IMR-90 (cell line): ENCODE results near the gene C19orf25.

Experiments used
- BHLHE40 ChIP-seq: fragments of 150-350 bp; IDR thresholded peaks from 2 replicates; pipeline ENCODE4 v1.6.1; 2016; ENCODE audit warnings: mild to moderate bottlenecking, low read depth, low read length
- CEBPB ChIP-seq: IDR thresholded peaks from 2 replicates; pipeline ENCODE4 v1.6.1; 2012; ENCODE audit warnings: low read depth, low read length, improper control_type of control experiment
- CHD1 ChIP-seq: IDR thresholded peaks from 2 replicates; pipeline ENCODE4 v1.6.1; 2012; ENCODE audit warnings: low read depth, low read length, improper control_type of control experiment
- POLR2A ChIP-seq: IDR thresholded peaks from 2 replicates; pipeline ENCODE4 v1.6.1; 2012; ENCODE audit warnings: mild to moderate bottlenecking, low read depth, low read length
- RAD21 ChIP-seq: IDR thresholded peaks from 2 replicates; pipeline ENCODE4 v1.6.1; 2012; ENCODE audit warnings: low read length, improper control_type of control experiment
- RFX5 ChIP-seq: IDR thresholded peaks from 2 replicates; pipeline ENCODE4 v1.8.0; 2012; ENCODE audit warnings: low read depth, mild to moderate bottlenecking, low read length, moderate library complexity
- TF ChIP-seq, protein P1 (sequence below): conservative IDR thresholded peaks from 2 replicates; pipeline ENCODE4 v1.5.1; 2012; ENCODE audit warnings: mild to moderate bottlenecking, low read depth, low read length, improper control_type of control experiment

DNA sequence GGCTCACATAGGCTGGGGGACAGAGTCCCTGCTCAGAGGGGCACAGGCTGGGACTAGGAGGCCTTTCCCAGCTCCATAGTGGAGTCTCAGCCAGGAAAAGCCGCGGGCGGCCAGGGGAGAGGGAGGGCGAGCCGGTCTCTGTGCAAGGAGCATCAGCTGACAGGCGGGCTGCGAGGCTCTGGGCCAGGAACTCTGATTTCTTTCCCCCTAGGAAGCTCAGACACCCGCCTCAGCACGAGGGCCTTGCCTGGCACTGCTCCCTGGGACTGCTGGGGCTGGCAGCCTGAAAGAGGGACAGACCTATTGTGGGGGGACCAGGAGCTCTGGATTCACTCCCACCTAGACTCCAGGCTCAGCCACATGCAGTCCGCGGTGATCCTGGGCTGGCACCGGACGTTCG lies 42.6 kb upstream of the C19orf25 start:
- no peak for TF ChIP-seq BHLHE40
- TF ChIP-seq, protein P1, sequence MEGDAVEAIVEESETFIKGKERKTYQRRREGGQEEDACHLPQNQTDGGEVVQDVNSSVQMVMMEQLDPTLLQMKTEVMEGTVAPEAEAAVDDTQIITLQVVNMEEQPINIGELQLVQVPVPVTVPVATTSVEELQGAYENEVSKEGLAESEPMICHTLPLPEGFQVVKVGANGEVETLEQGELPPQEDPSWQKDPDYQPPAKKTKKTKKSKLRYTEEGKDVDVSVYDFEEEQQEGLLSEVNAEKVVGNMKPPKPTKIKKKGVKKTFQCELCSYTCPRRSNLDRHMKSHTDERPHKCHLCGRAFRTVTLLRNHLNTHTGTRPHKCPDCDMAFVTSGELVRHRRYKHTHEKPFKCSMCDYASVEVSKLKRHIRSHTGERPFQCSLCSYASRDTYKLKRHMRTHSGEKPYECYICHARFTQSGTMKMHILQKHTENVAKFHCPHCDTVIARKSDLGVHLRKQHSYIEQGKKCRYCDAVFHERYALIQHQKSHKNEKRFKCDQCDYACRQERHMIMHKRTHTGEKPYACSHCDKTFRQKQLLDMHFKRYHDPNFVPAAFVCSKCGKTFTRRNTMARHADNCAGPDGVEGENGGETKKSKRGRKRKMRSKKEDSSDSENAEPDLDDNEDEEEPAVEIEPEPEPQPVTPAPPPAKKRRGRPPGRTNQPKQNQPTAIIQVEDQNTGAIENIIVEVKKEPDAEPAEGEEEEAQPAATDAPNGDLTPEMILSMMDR, result no peak
- no peak for TF ChIP-seq POLR2A
- TF ChIP-seq CEBPB, result no peak
- TF ChIP-seq RFX5, result no peak
- TF ChIP-seq CHD1, result no peak
- no peak for TF ChIP-seq RAD21
